ENCODE results near the gene PRKAR2B. TPM values are rescaled to one million over a fixed set of nuclear protein-coding genes. Genes with fewer than 3 reads are reported as not detected.

Gene PRKAR2B
- polyA plus RNA-seq, 1 of the 3 experiments (the other 2 are of a cell fraction) = 17.3 TPM

GRCh38 chr7:107169120-107170050, 124.9 kb downstream of the PRKAR2B start:
- H3K4me3 ChIP-seq (ENCODE audit: low read depth in 2 of 2, low read length in 1 of 2) = peak overlapping the region; percentile 87 to 89
- H3K9me3 ChIP-seq = no peaks in the 10 kb centered on the region
- POLR2A ChIA-PET = interaction anchor here (0.5 to 3.2 kb wide), 8 partner anchors 11 to 601 kb away, joined by 3 to 19 read pairs (median 4); partner anchors contain the start of genes CBLL1, COG5, DUS4L and GPR22
- H3K79me2 ChIP-seq (ENCODE audit: insufficient read depth) = peaks cover 45% of the 10 kb centered on the region
- no peaks in the 10 kb centered on the region for H3K27me3 ChIP-seq (ENCODE audit: insufficient read depth)
- under 1% methylated on average over 54 of the region's 73 CpGs for WGBS (ENCODE audit: low lambda C conversion rate)
- peaks cover 4 to 11% of the 10 kb centered on the region in 2 experiments for H3K36me3 ChIP-seq (replicated peaks in 1 of 2; ENCODE audit: control insufficient read depth in 1 of 2, insufficient read depth in 2 of 2, low read length in 1 of 2)
- peak overlapping the region; percentile 86 to 88 for H3K27ac ChIP-seq (ENCODE audit: low read depth in 2 of 2, low read length in 1 of 2)
- CTCF ChIA-PET = interaction anchor here (0.6 to 6.3 kb wide), 10 partner anchors 9 to 705 kb away, joined by 3 to 77 read pairs (median 4); no protein-coding TSS in a partner anchor
- H3F3A ChIP-seq (replicated peaks; ENCODE audit: insufficient read depth) = peaks cover 21% of the 10 kb centered on the region
- H2AFZ ChIP-seq (ENCODE audit: low read depth) = peak overlapping the region; percentile 1; the same call in 1 of the 2 replicates
- peak overlapping the region; percentile 89 for H3K9ac ChIP-seq
- peak; percentile 94 for DNase-seq
- H3K4me2 ChIP-seq = peak overlapping the region; percentile 81
- H4K20me1 ChIP-seq (ENCODE audit: insufficient read depth) = peaks cover 44% of the 10 kb centered on the region
- H3K4me1 ChIP-seq (ENCODE audit: control insufficient read depth in 1 of 2, insufficient read depth in 2 of 2, low read depth in 1 of 2, low read length in 1 of 2) = peaks cover 0 to 13% of the 10 kb centered on the region in 2 experiments; a peak in 2 of 4 replicates
- no peaks in the 10 kb centered on the region for H3K9me2 ChIP-seq
- TF ChIP-seq EZH2phosphoT487 (IDR thresholded peaks at IDR 0.05; ENCODE audit: borderline replicate concordance, low read depth) (no peak), TAF1 (IDR thresholded peaks at IDR 0.05; ENCODE audit: borderline replicate concordance, low read depth, low read length) (peak; percentile 78), FOXJ3 (CRISPR knock-in tag; IDR thresholded peaks at IDR 0.05) (peak; percentile 67), MEF2A (IDR thresholded peaks at IDR 0.05; ENCODE audit: borderline replicate concordance, low read depth) (no peak), ZBTB33 (IDR thresholded peaks at IDR 0.05; ENCODE audit: borderline replicate concordance, low read depth) (peak; percentile 80), POLR2AphosphoS5 (IDR thresholded peaks at IDR 0.05; ENCODE audit: low read depth, low read length) (peak; percentile 91), PBX3 (IDR thresholded peaks at IDR 0.05) (peak; percentile 59), NFIC (IDR thresholded peaks at IDR 0.05; ENCODE audit: borderline replicate concordance) (peak; percentile 83; the same call in 1 of the 2 replicates), ELF1 (IDR thresholded peaks at IDR 0.05) (0 out of 2 replicates have a peak, but pooled peaks have one; percentile 35), USF1 (IDR thresholded peaks at IDR 0.05; ENCODE audit: borderline replicate concordance, low read depth) (peak; percentile 99), NRF1 (IDR thresholded peaks at IDR 0.05; ENCODE audit: low read depth, low read length) (peak; percentile 90), JUND (IDR thresholded peaks at IDR 0.05) (peak; percentile 45; the same call in 1 of the 2 replicates), CHD2 (IDR thresholded peaks at IDR 0.05; ENCODE audit: low read length, partially characterized antibody) (peak; percentile 99), TCF12 (IDR thresholded peaks at IDR 0.05) (peak; percentile 74), RCOR1 (IDR thresholded peaks at IDR 0.05; ENCODE audit: low read length) (peak; percentile 82), YY1 (IDR thresholded peaks at IDR 0.05; ENCODE audit: low read depth) (peak; percentile 71; the same call in 1 of the 2 replicates), RFX5 (IDR thresholded peaks at IDR 0.05; ENCODE audit: low read length) (no peak), USF2 (IDR thresholded peaks at IDR 0.05; ENCODE audit: borderline replicate concordance, low read depth, low read length) (peak; percentile 91), REST (IDR thresholded peaks at IDR 0.05; ENCODE audit: low read depth, low read length) (no peak; the same call in 1 of the 2 replicates), GATA2 (CRISPR knock-in tag; IDR thresholded peaks at IDR 0.05) (no peak), RAD21 (IDR thresholded peaks at IDR 0.05; ENCODE audit: low read length) (peak; percentile 12), IRF3 (IDR thresholded peaks at IDR 0.05; ENCODE audit: low read depth, low read length) (no peak)

Data from SK-N-SH (cell line).